GM18498 (cell line): ENCODE data around the gene NLRX1.
"Not testable (repeated sequence)": the region's sequence is repeated elsewhere in the genome, so short reads cannot be mapped to it uniquely, and the experiment has no call there.

Experiments
- ATAC-seq: cut with Tn5 transposase; IDR thresholded peaks from one replicate; pipeline ENCODE4 v1.9.1; 2021; ENCODE audit warnings: mild to moderate bottlenecking, moderate library complexity; ENCODE audit not compliant: unreplicated experiment

NLRX1 gene, protein sequence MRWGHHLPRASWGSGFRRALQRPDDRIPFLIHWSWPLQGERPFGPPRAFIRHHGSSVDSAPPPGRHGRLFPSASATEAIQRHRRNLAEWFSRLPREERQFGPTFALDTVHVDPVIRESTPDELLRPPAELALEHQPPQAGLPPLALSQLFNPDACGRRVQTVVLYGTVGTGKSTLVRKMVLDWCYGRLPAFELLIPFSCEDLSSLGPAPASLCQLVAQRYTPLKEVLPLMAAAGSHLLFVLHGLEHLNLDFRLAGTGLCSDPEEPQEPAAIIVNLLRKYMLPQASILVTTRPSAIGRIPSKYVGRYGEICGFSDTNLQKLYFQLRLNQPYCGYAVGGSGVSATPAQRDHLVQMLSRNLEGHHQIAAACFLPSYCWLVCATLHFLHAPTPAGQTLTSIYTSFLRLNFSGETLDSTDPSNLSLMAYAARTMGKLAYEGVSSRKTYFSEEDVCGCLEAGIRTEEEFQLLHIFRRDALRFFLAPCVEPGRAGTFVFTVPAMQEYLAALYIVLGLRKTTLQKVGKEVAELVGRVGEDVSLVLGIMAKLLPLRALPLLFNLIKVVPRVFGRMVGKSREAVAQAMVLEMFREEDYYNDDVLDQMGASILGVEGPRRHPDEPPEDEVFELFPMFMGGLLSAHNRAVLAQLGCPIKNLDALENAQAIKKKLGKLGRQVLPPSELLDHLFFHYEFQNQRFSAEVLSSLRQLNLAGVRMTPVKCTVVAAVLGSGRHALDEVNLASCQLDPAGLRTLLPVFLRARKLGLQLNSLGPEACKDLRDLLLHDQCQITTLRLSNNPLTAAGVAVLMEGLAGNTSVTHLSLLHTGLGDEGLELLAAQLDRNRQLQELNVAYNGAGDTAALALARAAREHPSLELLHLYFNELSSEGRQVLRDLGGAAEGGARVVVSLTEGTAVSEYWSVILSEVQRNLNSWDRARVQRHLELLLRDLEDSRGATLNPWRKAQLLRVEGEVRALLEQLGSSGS

DNA sequence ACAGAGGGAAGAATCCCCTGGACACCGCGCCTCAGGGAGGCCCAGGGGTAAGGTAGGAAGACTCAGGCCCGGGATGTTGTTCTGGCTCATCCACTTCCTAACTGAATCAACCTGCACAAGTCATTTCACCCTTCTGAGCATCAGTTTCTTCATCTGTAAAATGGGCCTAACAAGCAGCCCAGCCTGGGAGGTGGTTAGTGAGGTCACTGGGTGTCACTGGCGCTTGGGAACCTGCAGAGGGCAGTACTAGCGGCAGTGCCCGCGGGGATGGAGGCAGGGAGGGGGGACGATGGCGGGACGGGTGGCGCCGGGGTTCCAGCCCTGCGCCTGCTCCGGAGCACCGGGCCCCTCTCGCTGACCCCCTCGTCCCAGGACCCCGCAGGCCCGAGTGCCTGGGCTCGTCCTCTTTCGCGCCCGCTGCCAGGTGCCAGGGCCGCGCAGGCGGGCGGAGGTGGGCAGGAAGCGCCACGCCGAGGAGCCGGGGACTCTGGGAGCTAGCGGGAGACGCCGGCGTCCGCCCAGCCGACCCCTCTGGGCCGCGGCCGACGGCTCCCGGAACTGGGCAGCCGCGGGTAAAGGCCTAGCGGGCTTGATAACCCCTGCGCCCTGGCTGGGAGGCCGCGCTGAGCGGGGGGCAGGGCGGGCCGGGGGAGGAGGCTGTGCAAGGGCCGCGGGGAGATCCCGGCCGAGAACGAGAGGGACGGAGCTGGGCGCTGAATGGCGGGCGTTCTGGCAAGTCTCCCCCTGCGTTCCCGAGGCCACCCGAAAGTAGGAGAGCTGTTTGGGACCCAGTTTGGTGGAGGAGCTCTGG lies at the start of gene NLRX1:
TSS of gene NLRX1 (plus strand) at position 255 of the 811 bp plus-strand sequence. CDS start 2,679 bp downstream, outside the sequence.
- peak; percentile 91 for ATAC-seq

DNA sequence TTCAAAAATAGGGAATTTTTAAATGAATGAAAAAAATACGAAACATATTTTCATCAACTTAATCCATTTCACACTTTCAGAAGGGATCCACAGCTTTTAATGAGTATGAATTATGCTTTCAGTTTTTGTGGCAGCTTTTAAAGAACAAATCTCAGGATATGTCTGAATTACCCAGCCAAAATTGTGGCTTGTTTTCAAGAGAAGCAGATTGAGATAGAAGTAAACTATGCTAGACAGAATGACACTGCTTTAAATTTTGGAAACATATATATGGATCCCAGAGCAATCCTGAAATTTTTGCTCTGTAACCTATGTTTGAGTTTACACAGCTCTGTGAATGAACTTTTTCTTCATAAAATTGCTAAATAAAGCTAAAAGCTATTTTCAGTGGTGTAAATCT lies 49.6 kb upstream of the NLRX1 start:
- no peak for ATAC-seq

DNA sequence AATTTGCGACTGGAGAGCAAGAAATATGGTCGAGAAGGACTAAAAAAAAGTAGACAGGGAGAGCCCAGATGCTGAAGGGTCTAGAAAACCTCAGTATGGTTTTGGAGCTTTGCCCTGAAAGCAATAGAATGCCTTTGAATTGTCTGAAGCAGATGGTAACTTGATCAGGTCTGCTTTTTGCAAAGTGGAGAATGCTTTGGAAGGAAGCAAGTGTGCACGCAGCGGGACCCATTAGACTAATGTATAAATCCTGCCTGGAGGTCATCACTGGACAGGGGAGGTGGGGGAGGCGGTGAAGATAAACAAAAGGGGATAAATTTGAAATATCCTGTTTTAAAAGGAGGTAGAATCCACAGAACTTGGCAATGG lies 47.9 kb upstream of the NLRX1 start:
- no peak for ATAC-seq

DNA sequence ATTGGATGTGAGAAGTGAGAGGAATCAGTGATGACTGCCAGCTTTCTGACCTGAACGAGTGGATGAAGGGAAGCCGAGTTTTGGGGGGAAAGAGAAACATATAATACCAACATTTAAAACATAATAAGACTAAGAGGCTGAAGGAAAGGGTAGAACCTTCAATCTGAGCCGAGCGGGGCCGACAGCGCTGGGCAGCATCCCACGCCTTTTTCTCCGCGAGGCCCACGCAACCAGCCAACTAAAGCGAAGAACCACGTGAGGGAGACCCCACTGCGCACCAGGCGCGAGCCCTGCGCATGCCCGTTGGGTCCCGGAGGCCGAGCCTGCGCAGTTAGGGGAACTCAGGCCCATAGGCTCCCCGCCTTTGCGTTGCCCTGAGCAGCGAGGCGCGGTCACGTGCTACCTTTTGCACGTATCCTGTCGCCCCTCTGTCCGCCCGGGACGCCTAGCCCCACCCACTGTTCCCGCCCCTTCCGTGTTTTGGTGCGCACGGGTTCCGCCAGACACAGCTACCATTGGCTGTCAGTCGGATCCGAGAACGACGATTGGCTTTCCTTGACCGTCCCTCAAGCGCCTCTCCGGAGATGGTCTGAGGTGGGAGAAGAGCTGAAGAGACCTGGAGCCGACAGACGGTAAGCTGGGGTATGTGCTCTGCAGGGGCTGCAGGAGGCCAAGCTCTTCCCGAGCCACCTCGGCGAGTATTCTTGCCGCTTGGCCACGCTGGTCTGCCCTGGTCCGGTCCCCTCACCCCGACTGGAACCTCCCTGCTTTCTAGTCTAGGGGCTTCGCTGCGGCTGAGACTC lies 47.3 kb upstream of the NLRX1 start, which contains the start of gene HINFP:
TSS of gene HINFP (plus strand) at position 573 of the 803 bp plus-strand sequence. CDS start 5,365 bp downstream, outside the sequence.
- peak; percentile 97 for ATAC-seq

DNA sequence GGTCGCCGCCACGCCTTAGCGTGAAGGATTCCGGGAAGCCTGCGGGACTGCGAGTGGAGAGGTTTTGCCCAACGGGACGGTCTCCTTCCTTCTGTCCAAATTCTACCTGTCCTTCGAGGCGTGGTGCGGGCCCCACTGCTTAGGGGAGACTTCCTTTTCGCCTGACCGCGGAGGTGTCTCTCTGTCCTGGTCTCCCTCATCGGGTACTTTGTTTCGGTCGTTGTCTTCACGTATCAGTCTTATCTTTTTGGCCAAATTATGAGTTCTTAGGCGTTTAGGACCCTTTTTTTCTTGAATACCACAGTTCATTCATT lies 46.8 kb upstream of the NLRX1 start:
- no peak for ATAC-seq

DNA sequence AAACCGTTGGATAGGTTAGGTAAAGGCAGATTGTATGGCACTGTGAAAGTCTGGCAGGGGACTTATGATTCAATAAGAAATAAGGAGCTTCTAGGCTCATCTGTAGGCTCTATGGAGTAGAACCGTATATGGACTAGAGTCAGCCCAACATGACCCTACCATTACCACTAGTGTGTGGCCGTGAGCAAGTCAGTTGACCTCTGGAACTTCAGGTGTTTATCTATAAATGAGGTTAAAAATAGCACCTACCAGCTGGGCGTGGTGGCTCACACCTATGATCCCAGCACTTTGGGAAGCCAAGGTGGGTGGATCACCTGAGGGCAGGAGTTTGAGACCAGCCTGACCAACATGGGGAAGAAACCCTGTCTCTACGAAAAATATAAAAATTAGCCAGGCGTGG lies 42.7 kb upstream of the NLRX1 start:
- ATAC-seq, result no peak

DNA sequence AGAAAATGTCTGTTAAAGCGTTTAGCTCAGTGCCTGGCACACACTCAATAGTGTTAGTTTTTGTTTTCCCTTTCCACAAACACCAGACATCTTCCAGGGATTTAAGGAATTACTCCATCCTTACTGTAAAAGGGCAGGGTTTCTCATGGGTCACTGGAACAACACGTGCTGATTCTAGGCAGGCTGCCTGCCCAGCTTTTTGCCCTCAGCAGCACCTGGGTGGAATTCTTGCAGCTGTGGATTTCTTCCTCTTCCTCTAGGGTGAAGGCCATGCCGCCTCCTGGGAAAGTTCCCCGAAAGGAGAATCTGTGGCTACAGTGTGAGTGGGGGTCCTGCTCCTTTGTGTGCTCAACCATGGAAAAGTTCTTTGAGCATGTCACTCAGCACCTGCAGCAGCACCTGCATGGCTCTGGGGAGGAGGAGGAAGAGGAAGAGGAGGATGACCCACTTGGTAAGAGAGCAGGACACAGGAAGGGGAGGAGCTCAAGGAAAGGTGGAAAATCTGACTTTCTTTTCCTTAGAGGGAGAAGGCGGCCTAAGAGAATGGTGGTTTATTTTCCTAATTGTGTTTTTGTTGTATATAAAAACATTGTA lies 41.8 kb upstream of the NLRX1 start:
- ATAC-seq, result no peak

DNA sequence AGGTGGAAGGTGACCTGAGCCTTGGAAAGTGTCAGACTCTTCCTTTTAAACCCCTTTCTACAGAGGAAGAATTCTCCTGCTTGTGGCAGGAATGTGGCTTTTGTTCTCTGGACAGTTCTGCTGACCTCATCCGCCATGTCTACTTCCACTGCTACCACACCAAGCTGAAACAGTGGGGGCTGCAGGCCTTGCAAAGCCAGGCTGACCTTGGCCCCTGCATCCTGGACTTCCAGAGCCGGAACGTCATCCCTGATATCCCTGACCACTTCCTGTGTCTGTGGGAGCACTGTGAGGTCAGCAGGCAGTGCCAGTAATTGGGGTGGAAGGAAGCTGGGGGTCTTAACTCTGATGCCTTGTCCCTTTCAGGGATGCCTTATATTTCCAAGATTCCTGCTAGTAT lies 37.9 kb upstream of the NLRX1 start:
- no peak for ATAC-seq

DNA sequence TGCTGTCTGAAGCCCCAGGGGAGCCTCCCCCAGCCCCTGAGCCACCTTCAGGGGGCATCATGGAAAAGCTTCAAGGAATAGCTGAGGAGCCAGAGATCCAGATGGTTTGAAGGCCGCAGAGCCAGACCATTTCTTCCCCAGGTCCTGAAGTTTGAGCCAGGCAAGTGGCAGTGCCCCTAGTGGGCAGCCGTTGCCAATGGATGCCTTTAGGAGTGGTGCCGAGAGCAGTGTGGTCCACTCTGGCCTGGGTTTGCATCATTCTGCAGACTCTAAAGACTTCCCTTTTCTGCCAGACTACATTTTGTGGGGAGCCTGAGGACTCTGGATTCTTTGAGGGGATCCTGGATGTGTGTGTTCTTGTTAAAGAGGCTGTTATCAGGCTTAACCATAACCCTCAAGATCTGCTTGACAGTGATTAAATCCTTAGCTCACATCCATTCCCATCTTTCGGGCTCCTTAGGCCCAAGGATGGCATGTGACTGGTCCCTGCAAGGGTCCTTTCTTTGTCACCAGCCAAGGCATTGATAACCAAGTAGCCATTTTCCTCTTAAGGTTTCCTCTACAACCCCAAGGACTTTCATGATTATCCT lies 34.0 kb upstream of the NLRX1 start:
- no peak for ATAC-seq

DNA sequence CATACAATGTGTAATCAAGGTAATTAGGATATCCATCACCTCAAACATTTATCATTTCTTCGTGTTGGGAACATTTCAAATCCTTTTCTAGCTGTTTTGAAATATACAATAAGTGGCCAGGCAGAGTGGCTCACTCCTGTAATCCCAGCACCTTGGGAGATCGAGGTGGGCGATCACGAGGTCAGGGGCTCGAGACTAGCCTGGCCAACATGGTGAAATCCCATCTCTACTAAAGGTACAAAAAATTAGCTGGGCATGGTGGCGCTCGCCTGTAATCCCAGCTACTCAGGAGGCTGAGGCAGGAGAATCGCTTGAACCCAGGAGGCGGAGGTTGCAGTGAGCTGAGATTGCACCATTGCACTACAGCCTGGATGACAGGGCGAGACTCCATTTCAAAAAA lies 29.2 kb upstream of the NLRX1 start:
- not testable (repeated sequence) for ATAC-seq

DNA sequence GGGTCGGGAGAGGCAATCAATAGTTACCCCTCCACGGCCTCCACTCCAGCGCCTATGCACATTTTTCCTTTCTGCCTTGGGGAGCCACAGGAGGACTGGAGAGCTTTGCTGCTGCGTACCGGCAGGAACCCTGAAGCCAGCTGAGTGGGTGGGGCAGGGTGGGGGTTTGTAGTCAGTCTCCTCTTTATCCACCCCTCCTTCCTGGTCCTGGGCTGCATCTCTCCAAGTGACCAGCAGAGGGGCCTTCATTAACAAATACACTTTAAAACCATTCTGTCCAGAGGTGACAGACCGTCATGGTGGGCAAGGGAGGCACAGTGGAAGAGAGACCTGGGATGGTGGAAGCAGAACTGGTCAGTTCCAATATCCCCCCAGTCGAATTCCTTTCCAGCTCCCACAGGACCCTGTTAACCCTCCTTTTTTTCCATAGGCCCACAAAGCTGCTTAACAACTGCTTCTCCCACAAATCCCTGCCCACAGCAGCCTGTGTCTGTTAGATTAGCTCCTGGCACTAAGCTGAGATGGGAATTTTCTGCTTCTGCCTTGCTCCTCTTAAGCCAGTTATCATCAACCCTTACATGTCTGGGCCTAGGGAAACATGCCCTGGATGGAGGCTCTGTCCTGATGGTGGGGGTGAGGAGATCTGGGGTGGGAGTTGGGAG lies 23.6 kb upstream of the NLRX1 start:
- peak; percentile 56 for ATAC-seq

DNA sequence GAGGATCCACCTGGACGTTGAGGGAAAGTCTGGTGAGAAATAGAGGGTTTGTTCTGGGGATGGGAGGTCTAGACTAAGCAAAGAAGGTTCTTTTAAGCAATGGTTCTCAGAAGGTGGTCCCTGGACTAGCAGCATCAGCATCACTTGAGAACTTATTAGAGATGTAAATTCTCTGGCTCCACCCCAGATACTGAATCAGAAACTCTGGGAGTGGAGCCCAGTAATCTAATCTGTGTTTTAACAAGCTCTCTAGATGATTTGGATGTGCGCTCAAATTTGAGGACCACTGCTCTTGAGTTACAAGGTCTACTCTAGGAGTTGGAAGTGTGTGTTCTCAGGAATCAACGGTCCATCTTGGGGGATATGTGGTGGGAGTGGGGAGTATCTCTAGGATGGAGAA lies 23.0 kb upstream of the NLRX1 start:
- no peak for ATAC-seq

DNA sequence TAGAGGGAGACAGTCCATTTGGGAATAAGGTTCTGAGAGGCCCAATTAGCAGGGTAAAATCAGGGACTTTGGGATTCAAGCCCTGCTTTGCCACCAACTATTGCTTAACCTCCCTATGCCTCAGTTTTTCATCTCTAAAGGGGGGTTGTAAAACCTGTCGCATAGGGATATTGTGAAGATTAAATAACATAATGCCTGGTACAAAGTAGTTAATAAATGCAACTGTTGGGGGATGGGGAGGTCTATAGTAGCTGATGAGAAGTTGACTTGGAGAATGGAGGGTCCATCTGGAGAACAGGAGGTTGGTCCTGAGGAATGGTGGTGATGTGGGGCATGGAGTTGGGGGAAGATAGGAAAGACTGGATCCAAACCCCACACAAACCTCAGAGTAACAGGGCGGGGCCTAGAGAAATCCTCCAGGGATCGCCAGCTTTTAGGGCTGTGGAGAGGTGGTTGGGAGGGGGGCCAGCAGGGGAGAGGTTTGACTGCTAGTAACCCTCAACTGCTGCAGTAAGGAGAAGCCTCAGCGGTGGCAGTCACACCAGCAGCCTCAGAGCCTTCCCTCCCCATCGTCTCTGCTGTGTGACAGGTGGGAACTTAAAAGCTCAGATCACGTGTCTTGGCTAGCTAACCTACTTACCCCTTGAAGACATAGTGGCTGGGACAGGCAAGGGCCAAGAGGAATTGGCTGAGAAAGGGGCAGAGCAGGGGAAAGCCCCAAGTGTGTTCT lies 20.8 kb upstream of the NLRX1 start:
- no peak for ATAC-seq

DNA sequence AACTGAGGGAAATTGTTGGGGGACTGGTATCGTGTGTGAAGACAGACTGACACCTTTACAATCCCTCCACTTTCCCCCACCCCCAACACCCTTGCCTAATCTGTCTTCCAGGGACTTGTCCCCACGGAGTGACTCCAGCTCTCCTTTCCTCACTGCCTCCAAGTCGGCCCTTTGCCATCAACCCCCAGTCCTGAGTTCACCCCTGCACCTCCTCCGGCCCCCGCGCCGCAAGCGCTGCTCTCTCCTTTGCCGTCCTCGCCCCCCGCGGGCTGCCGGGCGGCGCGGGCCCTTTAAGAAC lies 19.9 kb upstream of the NLRX1 start:
- ATAC-seq, result no peak

DNA sequence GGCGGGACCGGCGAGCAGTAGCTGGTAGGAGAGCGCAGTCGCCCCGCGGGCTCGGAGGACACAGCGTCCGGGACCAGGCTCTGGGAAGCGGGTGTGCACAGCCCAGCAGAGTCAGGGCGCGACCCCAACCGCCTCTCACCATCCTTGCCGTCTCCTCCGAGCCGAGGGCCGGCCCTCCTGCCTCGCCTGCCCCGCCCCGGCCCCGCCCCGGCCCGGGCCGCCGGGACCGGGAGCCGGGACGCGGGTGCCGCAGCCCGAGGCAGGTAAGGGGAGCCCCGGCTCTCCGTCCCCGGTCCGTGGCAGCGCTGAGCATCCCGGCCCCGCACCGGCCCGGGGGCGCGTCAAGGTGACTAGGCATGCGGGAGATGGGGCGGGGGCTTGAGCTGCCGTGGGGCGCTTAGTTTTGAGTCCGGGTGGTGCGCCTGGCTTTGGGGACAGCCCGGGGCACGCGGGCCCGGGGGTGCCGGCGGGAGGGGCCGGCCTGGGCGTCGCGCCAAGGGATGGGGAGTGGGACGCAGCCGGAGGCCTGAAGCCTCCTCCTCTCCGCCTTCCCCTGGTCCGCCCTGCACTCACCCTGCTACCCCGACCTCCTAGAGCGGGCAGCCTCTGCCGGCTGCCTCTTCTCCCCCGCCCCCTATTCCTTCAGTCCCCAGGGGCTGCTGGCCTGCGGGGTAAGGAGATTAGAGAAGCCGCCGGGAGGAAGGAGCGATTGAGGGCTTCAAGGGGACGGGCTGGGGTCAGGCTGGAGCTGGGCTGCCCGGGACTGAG lies 19.3 kb upstream of the NLRX1 start, which contains the start of gene ABCG4:
TSS of gene ABCG4 (plus strand) at position 35 of the 768 bp plus-strand sequence. CDS start 914 bp downstream, outside the sequence.
- no peak for ATAC-seq

DNA sequence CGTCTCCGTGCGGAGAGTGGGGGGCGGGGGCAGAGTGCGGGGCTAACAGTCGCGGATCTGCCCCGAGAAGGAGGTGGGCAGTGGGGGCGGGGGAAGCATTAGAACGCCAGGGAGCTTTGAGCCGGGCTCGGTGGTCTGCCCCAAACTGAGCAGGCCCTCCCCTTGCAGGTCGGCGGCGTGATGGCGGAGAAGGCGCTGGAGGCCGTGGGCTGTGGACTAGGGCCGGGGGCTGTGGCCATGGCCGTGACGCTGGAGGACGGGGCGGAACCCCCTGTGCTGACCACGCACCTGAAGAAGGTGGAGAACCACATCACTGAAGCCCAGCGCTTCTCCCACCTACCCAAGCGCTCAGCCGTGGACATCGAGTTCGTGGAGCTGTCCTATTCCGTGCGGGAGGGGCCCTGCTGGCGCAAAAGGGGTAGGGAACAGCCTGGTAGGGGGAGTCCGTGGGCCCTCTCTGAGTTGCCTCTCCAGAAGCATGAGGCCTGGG lies 18.7 kb upstream of the NLRX1 start:
- no peak for ATAC-seq

DNA sequence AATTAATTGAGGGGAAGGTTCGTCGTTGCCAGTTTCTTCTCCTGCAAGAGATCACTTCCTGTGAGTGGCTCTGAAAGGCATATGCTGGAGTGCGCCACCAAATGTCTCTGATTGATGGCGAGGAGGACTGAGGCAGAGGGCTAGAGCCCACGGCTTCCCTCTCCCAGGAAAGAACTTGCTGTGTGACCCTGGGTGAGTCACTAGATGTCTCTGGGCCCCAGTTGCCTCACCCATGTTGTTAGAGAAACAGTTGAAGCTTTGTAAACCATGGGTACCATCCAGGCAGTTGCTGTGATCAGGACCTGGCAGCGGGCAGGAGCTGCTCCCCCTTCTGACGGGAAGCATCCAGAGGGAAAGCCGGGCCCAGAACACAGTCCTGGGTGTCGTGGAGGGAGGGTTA lies 16.5 kb upstream of the NLRX1 start:
- no peak for ATAC-seq
